Skeletal muscle satellite cell (primary cell): ENCODE results near the gene KIR3DL2.
"Not testable (repeated sequence)": the region's sequence is repeated elsewhere in the genome, so short reads cannot be mapped to it uniquely, and the experiment has no call there.

Source experiments
- H3K27me3 ChIP-seq: 2 replicates; pipeline ENCODE4 v1.7.0; 2013; ENCODE audit warnings: low read length; ENCODE audit not compliant: control insufficient read depth, insufficient read depth
- H3K36me3 ChIP-seq: 2 replicates; pipeline ENCODE4 v1.7.0; 2013; ENCODE audit warnings: mild to moderate bottlenecking, control low read depth, low read length; ENCODE audit not compliant: insufficient read depth
- H3K4me1 ChIP-seq: 2 replicates; pipeline ENCODE4 v1.7.0; 2013; ENCODE audit warnings: low read length; ENCODE audit not compliant: control insufficient read depth, insufficient read depth
- H3K4me2 ChIP-seq: 2 replicates; pipeline ENCODE4 v1.7.0; 2013; ENCODE audit warnings: mild to moderate bottlenecking, low read length
- H3K4me3 ChIP-seq: 2 replicates; pipeline ENCODE4 v1.7.0; 2013; ENCODE audit warnings: low read length
- H3K9ac ChIP-seq: 2 replicates; pipeline ENCODE4 v1.7.0; 2013; ENCODE audit warnings: mild to moderate bottlenecking, low read depth, low read length, moderate library complexity
- H3K9me3 ChIP-seq: replicated peaks from 2 replicates; pipeline ENCODE4 v1.7.0; 2013; ENCODE audit warnings: mild to moderate bottlenecking, control low read depth, low read length

Gene KIR3DL2

GRCh38 chr19:54828064-54828463 is 22.2 kb upstream of the KIR3DL2 start:
- not testable (repeated sequence) for H3K4me1 ChIP-seq

GRCh38 chr19:54832496-54832895 is 17.7 kb upstream of the KIR3DL2 start, which contains the start of gene KIR2DS4:
TSS of gene KIR2DS4 (plus strand) at chr19:54832676.
- H3K36me3 ChIP-seq, H3K4me1 ChIP-seq, H3K27me3 ChIP-seq, H3K4me2 ChIP-seq, H3K9ac ChIP-seq, H3K4me3 ChIP-seq, H3K9me3 ChIP-seq: not testable (repeated sequence)

More at GRCh38 chr19:54828064-54828463, 22.2 kb upstream of the KIR3DL2 start:
- not testable (repeated sequence) for H3K4me2 ChIP-seq, H3K9me3 ChIP-seq, H3K36me3 ChIP-seq, H3K4me3 ChIP-seq, H3K9ac ChIP-seq, H3K27me3 ChIP-seq

GRCh38 chr19:54835126-54835525 is 15.1 kb upstream of the KIR3DL2 start:
- H3K9ac ChIP-seq, H3K9me3 ChIP-seq, H3K36me3 ChIP-seq, H3K4me1 ChIP-seq, H3K4me3 ChIP-seq, H3K27me3 ChIP-seq, H3K4me2 ChIP-seq: not testable (repeated sequence)

GRCh38 chr19:54837522-54837921 is 12.7 kb upstream of the KIR3DL2 start:
- not testable (repeated sequence) for H3K9ac ChIP-seq, H3K4me1 ChIP-seq, H3K4me3 ChIP-seq, H3K4me2 ChIP-seq, H3K9me3 ChIP-seq, H3K27me3 ChIP-seq, H3K36me3 ChIP-seq

GRCh38 chr19:54843171-54843570 is 7.1 kb upstream of the KIR3DL2 start:
- H3K4me2 ChIP-seq, H3K4me1 ChIP-seq, H3K27me3 ChIP-seq, H3K9ac ChIP-seq, H3K36me3 ChIP-seq, H3K4me3 ChIP-seq, H3K9me3 ChIP-seq: not testable (repeated sequence)

GRCh38 chr19:54850930-54851329 is 687 bp downstream of the KIR3DL2 start:
- no peaks in the 10 kb centered on the region for H3K4me1 ChIP-seq

GRCh38 chr19:54851353-54851752 is 1.1 kb downstream of the KIR3DL2 start:
- H3K4me3 ChIP-seq: no peak overlapping the region

More at GRCh38 chr19:54850930-54851329, 687 bp downstream of the KIR3DL2 start:
- Histone ChIP-seq H3K9ac (no peak overlapping the region), H3K36me3 (no peaks in the 10 kb centered on the region), H3K9me3 (peaks cover 3% of the 10 kb centered on the region), H3K27me3 (no peaks in the 10 kb centered on the region), H3K4me2 (no peak overlapping the region), H3K4me3 (no peak overlapping the region)

GRCh38 chr19:54855241-54855640 is 5.0 kb downstream of the KIR3DL2 start:
- H3K27me3 ChIP-seq, H3K4me1 ChIP-seq, H3K9me3 ChIP-seq, H3K4me2 ChIP-seq, H3K36me3 ChIP-seq, H3K9ac ChIP-seq, H3K4me3 ChIP-seq: not testable (repeated sequence)

More at GRCh38 chr19:54851353-54851752, 1.1 kb downstream of the KIR3DL2 start:
- H3K4me2 ChIP-seq: no peak overlapping the region
- H3K27me3 ChIP-seq: no peaks in the 10 kb centered on the region
- H3K4me1 ChIP-seq: no peaks in the 10 kb centered on the region
- H3K9ac ChIP-seq: no peak overlapping the region
- H3K36me3 ChIP-seq: no peaks in the 10 kb centered on the region
- H3K9me3 ChIP-seq: peaks cover 3% of the 10 kb centered on the region

- not testable (repeated sequence) for H3K4me3 ChIP-seq, H3K9ac ChIP-seq, H3K36me3 ChIP-seq, H3K4me1 ChIP-seq, H3K9me3 ChIP-seq, H3K27me3 ChIP-seq, H3K4me2 ChIP-seq
Measured at GRCh38 chr19:54858476-54858875, 8.2 kb downstream of the KIR3DL2 start.

- H3K4me2 ChIP-seq, H3K9me3 ChIP-seq, H3K9ac ChIP-seq, H3K27me3 ChIP-seq, H3K4me3 ChIP-seq, H3K4me1 ChIP-seq, H3K36me3 ChIP-seq: not testable (repeated sequence)
Measured at GRCh38 chr19:54859421-54859820, 9.2 kb downstream of the KIR3DL2 start.

- not testable (repeated sequence) for H3K9me3 ChIP-seq, H3K4me3 ChIP-seq, H3K27me3 ChIP-seq, H3K4me1 ChIP-seq, H3K36me3 ChIP-seq, H3K4me2 ChIP-seq, H3K9ac ChIP-seq
Measured at GRCh38 chr19:54863459-54863858, 13.2 kb downstream of the KIR3DL2 start.

- no peaks in the 10 kb centered on the region for H3K4me1 ChIP-seq
- H3K9me3 ChIP-seq: peaks cover 3% of the 10 kb centered on the region
- no peak overlapping the region for H3K4me2 ChIP-seq
- no peaks in the 10 kb centered on the region for H3K36me3 ChIP-seq
- no peak overlapping the region for H3K9ac ChIP-seq
- H3K4me3 ChIP-seq: no peak overlapping the region
- H3K27me3 ChIP-seq: no peaks in the 10 kb centered on the region
Measured at GRCh38 chr19:54871696-54872095, 21.5 kb downstream of the KIR3DL2 start.
